GM21737 (cell line): ENCODE data around the gene HK1.

Source experiments
- ATAC-seq: cut with Tn5 transposase; IDR thresholded peaks from one replicate; pipeline ENCODE4 v1.9.1; 2021; ENCODE audit warnings: mild to moderate bottlenecking, moderate library complexity; ENCODE audit not compliant: unreplicated experiment

Gene HK1

GRCh38 chr10:69344591-69345252, 66.4 kb downstream of the HK1 start:
- ATAC-seq, result peak; percentile 63

DNA sequence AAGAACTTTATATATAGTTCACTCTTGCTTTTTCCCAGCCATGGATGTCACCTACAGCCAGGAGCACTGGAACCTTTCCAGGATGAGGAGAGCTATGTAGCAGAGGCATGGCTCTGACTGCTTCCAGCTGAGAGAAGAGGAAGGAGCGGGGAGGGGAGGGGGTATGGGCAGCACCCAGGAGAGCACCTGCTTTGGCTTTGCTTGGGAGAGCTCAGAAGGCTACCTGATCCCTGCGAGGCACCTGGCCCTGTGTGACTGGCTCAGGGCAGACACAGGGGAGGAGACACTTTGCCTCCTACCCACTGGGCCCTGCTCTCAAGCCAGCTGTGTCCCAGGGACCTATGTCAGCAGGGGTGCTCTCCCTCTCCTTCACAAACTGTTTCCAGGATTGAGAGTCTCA, 67.1 kb downstream of the HK1 start:
- ATAC-seq, result no peak

DNA sequence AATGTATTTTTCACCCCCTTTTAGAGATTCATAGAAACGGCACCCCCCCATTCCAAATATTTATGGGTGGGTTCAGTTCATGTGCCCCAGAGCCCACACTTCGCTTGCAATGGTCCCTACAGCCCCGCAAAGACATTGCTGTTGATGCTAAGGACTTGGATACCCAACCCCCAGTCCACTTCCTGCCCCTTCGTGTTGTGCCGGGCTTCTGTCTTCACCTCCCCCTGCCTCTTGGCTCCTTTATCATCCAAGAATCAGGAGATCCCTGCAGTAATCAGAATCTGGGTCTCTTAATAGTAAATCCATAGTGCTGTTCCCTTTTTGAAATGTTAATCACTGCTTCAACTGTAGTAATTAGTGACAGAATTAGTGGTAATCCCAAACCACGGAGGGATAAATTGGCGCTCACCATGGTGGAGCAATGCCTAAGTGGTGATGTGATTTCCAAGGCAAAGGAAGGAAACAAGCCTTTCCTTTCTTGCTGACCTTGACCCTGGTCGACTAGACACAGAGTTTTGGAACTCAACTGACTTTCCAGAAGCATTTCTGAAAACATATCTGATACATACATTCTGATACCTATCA, 67.7 kb downstream of the HK1 start:
- no peak for ATAC-seq

DNA sequence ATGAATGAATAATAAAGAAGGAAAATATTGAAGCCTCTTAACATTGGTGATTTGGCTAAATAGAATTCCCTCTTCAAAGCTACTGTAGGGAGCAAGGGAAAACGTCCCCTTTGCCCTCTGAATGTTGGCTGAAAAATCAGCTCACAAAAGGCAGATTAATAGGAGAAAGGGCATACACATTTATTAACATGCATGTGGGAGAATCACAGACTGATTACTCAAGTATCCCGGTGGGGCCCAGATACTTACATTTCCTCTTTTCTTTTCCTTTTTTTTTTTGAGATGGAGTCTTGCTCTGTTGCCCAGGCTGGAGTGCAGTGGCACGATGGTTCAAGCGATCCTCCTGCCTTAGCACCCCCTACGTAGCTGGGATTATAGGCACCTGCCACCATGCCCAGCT, 68.5 kb downstream of the HK1 start:
- no peak for ATAC-seq

- no peak for ATAC-seq
Observed at GRCh38 chr10:69348816-69349541, 70.7 kb downstream of the HK1 start.

DNA sequence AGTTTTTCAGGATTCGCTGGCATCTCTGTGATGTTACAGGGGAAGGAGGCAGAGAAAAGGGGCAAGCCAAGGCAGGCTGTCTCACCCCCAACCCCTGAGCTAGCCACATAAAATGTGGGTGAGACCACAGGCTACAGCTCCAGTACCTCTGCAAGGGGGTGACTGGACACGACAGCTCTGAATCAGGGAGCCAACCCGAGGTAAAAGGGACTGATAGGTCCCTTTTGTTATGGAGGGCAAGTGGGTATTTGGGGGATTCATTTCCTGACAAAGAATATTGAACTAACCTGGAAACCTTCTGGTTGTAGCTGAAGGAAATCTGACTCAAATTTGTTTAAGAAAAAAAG, 71.2 kb downstream of the HK1 start:
- no peak for ATAC-seq

DNA sequence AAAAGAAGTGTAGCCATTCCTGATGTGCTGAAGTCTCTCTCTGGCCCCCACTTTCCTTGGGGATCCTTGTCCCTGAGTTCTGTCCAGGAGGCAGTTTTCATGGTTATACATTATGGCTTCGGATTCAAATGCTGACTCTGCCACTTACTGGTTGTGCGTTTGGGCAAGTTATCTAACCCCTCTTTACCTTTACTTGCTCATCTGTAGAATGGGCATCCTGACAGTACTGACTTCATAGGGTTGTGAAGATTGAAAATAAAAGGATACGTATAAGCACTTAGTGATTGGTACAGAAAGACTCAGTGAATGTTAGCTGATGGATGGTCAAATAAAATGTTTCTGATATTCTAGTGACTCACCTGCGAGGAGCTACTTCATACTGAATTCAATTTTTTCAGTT, 73.3 kb downstream of the HK1 start:
- no peak for ATAC-seq

DNA sequence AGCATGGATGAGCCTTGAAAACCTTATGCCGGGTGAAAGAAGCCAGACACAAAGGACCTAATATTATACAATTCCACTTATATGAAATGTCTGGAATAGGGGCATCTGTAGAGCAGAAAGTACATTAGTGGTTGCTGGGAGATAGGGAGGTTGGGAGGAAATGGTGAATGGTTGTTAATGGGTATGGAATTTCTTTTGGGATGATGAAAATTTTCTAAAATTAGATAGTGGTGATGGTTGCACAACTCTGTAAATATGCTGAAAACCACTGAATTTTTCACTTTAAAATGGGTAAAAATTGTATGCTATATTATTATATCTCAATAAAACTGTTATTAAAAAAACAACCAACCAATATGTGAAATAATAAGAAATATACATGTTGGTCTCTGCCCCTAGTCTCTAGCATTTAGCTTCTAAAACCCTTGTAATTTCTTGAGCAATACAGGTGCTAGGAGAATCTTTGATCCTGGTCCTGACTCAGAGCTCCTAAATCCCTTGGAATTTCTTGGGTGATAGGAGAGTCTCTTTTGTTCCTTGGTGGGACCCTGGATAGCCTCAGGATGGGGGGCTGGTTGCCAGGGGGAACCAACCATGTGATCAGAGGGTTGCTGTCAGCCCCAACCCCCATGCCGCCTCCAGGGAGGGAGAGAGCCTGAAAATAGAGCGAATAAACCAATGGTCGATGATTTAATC, 74.4 kb downstream of the HK1 start:
- ATAC-seq, result no peak

- ATAC-seq, result no peak
Observed at GRCh38 chr10:69353977-69354635, 75.8 kb downstream of the HK1 start.

GRCh38 chr10:69356187-69356586, 77.9 kb downstream of the HK1 start:
- ATAC-seq, result no peak

- no peak for ATAC-seq
Observed at GRCh38 chr10:69358148-69358795, 80.0 kb downstream of the HK1 start.

- ATAC-seq, result no peak
Observed at GRCh38 chr10:69359148-69359547, 80.9 kb downstream of the HK1 start.

GRCh38 chr10:69359594-69359993, 81.3 kb downstream of the HK1 start:
- no peak for ATAC-seq

DNA sequence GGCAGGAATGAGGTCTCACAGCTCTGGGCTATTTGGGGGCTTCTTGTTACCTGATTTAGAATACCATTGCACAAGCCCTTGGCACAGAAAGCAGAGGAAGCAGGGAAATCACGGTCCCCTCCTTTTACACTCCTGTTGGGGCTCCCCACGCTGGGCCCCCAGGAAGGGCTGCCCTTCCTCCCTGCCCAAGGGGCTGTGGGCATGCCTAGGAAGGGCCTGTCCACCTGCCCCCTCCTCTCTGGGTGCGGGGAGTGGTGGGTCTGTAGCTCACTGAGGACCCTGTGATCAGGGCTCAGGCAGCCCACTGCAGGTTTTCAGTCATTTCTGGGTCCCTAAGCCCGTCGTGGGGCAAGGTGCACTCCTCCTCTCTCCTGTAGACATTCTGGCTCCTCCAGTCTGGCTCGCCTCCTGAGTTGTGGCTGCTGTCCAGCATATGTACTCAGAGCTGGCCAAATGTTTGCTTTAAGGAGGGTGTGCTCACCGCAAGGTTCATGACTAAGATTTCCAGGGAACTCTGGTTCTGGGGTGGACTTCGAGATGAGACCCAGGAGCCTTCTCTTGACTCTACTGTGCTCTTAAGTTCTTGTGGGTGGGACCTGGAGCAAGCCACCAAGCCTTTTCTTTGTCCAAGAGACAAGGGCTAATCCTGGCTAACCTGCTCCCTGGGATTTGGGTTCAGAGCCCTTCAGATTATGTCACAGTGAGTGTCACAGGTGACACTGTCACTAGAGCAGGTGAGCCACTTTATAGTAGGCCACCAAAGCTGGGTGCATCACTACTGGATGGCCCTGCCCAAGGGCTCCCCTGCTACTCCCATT, 82.4 kb downstream of the HK1 start:
- no peak for ATAC-seq

DNA sequence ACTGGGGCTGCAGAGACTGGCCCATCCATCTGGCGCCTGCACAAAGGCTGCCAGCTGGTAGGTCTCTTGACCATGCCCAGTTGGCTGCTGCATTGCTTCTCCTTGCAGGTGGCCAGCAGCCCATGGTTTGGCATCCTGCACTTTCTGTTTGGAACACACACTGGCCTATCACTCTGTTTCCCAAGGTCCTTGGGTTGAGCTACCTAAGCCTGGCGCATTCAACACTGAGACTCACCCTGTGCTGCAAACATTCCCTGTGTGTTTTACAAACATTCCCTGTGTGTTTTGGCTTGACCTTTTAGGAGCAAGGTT, 83.0 kb downstream of the HK1 start:
- ATAC-seq, result no peak

- ATAC-seq, result no peak
Observed at GRCh38 chr10:69362471-69362954, 84.2 kb downstream of the HK1 start.

- no peak for ATAC-seq
Observed at GRCh38 chr10:69363666-69364065, 85.4 kb downstream of the HK1 start.

DNA sequence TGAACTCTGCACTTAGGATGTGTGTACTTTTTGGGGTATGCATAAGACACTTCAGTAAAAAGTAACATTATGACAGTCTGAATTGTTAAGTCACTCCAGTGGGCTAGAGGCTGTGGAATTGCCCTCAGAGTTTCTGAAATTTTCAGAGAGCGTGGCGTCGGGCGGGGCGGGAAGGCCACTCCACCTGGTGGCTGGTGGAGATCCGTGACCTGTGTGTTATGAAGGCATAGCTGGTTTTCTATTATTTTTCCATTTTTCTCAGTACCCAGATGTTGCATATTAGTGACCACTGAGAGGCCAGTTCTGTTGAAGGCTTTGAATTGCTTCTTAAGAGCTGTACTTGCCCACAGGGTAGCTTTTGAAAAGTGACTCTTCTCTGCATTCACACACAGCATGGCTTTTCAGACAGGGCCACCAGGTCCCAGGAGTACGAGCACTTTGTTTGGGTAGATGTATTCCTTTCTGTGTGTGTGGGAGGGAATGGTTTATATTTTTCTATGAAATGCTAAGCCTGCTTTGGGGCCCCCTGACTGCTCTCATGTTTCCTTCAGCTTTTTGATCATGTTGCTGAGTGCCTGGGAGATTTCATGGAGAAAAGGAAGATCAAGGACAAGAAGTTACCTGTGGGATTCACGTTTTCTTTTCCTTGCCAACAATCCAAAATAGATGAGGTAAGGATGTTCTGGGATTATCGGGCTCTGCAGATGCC, 86.1 kb downstream of the HK1 start:
- ATAC-seq, result no peak

DNA sequence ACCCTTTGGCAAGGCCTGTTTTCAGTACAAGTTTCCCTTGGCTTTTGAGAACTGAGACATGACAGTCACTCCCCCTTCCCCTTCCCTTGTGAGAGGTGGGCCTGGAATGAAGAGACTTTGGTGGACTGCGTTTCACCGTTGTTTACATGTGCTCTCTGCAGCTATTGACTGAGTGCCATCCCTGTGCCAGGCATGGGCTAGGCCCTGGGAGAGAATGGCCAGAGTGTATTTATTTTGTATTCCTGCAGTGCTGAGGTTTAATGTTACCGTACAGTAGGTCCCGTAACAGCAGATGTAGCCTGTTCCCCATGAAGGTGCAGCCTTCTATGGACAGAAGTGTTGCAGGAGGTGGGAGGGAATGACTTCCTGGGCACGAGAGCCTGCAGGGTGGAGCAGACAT, 88.4 kb downstream of the HK1 start:
- no peak for ATAC-seq
